ENCODE data around the gene MACROD1. TPM values are rescaled to one million over a fixed set of nuclear protein-coding genes. Genes with fewer than 3 reads are reported as not detected.

Gene MACROD1
- total and polyA plus RNA-seq, 10 donors = 5.1 to 20.3 (median 7.8) TPM

DNA sequence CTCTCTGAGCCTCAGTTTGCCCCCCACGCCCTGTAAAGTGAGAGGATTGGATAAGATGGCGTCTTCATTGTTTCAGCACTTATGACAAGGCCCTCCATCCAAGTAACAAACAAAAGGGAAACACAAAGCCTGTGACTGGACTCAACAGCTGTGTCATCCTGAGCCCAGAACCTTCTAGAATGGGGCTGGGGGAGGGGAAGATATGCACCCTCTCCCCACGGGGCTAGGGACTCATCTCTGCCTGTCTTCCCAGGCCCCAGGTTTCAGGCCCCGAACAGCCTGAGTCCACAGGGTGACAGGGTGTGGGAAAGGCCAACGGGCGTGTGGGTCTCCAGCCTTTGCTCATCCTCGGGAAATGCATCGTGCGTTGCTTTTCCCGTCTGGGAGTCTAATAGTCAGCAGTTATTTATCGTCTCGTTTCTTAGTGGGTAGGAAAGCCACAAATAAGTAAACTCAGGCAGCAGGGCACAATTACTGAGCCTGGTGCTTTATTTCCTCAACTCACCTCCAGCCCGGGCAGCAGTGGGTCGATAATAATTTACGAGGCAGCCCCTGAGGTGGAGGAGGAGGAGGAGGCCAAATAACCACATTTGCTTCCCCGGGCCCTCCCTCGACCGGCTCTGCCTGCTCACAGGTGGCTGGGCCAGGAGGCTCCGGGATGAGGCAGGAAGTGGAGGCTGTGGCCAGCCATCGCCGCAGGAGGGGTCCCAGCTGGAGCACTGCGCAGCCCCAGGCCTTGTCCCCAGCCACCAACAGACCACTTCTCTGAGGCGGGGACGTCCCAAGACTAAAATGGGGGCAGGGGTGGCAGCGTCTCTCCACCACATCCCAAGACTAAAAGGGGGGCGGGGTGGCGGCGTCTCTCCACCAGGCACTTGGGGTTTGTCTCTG lies 75.8 kb downstream of the MACROD1 start:
- no peak overlapping the region for H3K27ac ChIP-seq
- no peaks in the 10 kb centered on the region for H3K36me3 ChIP-seq
- WGBS, 5 donors = 55 to 68% (median 59%) methylated on average over 26 to 28 of the region's 28 CpGs
- no peak for DNase-seq
- H3K27me3 ChIP-seq (replicated peaks in 1 of 7) = peaks cover 0 to 6% (median 0%) of the 10 kb centered on the region in 7 donors
- no peaks in the 10 kb centered on the region for H3K9me3 ChIP-seq
- TF ChIP-seq POLR2AphosphoS5 (IDR thresholded peaks at IDR 0.05) = no peak
- no peak for TF ChIP-seq POLR2A (IDR thresholded peaks at IDR 0.05)
- TF ChIP-seq, protein P1, sequence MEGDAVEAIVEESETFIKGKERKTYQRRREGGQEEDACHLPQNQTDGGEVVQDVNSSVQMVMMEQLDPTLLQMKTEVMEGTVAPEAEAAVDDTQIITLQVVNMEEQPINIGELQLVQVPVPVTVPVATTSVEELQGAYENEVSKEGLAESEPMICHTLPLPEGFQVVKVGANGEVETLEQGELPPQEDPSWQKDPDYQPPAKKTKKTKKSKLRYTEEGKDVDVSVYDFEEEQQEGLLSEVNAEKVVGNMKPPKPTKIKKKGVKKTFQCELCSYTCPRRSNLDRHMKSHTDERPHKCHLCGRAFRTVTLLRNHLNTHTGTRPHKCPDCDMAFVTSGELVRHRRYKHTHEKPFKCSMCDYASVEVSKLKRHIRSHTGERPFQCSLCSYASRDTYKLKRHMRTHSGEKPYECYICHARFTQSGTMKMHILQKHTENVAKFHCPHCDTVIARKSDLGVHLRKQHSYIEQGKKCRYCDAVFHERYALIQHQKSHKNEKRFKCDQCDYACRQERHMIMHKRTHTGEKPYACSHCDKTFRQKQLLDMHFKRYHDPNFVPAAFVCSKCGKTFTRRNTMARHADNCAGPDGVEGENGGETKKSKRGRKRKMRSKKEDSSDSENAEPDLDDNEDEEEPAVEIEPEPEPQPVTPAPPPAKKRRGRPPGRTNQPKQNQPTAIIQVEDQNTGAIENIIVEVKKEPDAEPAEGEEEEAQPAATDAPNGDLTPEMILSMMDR (IDR thresholded peaks at IDR 0.05 in 8 of 11, conservative IDR thresholded peaks at IDR 0.05 in 3 of 11) = no peak
- H3K4me3 ChIP-seq = no peak overlapping the region
- intact Hi-C loops (cut with DNase I; ENCODE audit: low total_unique reads) = no loop called here
- H3K4me1 ChIP-seq = peaks cover 0 to 26% (median 2%) of the 10 kb centered on the region in 6 donors

DNA sequence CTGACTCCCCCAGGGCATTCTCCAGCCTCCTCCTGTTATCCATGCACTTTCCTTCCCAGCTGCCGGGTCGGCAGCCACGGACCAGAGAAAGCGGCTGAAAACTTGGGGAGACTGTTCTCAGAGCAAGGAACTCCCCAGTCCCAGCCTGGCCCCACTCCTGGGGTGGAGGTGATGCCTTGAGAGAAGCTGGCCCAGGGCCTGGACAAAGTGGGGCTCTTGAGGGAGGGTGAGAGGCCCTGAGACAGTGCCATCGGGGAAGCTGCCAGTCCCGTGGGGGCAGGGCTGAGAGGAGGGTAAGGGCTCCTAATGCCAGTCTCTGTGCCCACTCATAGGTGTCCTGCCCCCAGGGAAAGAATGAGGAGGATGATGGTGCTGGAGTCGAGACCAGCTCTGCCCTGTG lies 76.4 kb downstream of the MACROD1 start:
- H3K4me3 ChIP-seq = no peak overlapping the region
- no peaks in the 10 kb centered on the region for H3K36me3 ChIP-seq
- no peaks in the 10 kb centered on the region for H3K9me3 ChIP-seq
- WGBS, 5 donors = 81 to 93% (median 88%) methylated on average over 5 to 7 of the region's 7 CpGs
- H3K27ac ChIP-seq = no peak overlapping the region
- no peak for DNase-seq
- intact Hi-C loops (cut with DNase I; ENCODE audit: low total_unique reads) = no loop called here
- peaks cover 0 to 6% (median 0%) of the 10 kb centered on the region in 7 donors for H3K27me3 ChIP-seq (replicated peaks in 1 of 7)
- TF ChIP-seq, protein P1 (IDR thresholded peaks at IDR 0.05 in 8 of 11, conservative IDR thresholded peaks at IDR 0.05 in 3 of 11) = no peak
- TF ChIP-seq POLR2AphosphoS5 (IDR thresholded peaks at IDR 0.05) (no peak), POLR2A (IDR thresholded peaks at IDR 0.05) (no peak)
- H3K4me1 ChIP-seq = peaks cover 0 to 19% (median 0%) of the 10 kb centered on the region in 6 donors

DNA sequence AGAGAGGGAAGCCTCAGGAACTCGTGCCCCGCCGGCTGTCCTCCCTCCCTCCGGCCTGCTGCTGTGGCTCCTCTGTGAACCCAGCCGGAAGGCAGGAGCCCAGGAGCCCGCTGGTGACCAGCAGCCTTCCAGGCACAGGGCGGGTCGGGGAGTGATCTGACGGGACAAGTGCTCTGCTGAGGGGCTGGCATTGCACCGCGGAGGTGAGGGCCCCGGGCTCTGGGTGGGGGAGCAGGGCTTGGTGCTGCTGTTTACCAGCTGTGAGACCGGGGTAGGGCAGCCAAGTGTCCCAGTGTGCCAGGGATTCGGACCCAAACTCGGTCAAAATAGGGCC lies 76.9 kb downstream of the MACROD1 start:
- intact Hi-C loops (cut with DNase I; ENCODE audit: low total_unique reads) = no loop called here
- Histone ChIP-seq H3K9me3 (no peaks in the 10 kb centered on the region), H3K4me3 (no peak overlapping the region), H3K36me3 (no peaks in the 10 kb centered on the region), H3K27ac (no peak overlapping the region), H3K4me1 (peaks cover 0 to 14% (median 0%) of the 10 kb centered on the region in 6 donors), H3K27me3 (replicated peaks in 1 of 7) (peaks cover 0 to 6% (median 0%) of the 10 kb centered on the region in 7 donors)
- no peak for TF ChIP-seq POLR2A (IDR thresholded peaks at IDR 0.05)
- TF ChIP-seq, protein P1 (IDR thresholded peaks at IDR 0.05 in 8 of 11, conservative IDR thresholded peaks at IDR 0.05 in 3 of 11) = no peak
- no peak for TF ChIP-seq POLR2AphosphoS5 (IDR thresholded peaks at IDR 0.05)
- no peak for DNase-seq
- WGBS, 5 donors = 87 to 93% (median 90%) methylated on average over 12 to 15 of the region's 15 CpGs

All from spleen (tissue), 11 donors.